ENCODE data around the gene WDR93.

WDR93 gene

DNA sequence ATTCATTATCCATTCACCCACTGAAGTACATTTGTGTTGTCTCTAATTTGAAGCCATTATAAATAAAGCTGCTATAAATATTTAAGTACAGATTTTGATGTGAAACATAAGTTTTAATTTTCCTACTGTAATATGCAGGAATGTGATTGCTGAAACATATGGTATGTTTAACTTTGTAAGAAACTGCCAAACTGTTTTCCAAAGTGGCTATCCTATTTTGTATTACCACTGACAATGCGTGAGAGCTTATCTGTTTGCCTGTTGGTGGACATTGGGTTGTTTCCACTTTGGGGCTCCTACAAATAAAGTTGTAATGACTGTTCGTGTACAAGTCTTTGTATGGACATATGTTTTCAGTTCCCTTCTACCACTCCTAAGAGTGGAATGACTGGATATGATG lies 2.5 kb downstream of the WDR93 start:
- DNase-seq = no peak

DNA sequence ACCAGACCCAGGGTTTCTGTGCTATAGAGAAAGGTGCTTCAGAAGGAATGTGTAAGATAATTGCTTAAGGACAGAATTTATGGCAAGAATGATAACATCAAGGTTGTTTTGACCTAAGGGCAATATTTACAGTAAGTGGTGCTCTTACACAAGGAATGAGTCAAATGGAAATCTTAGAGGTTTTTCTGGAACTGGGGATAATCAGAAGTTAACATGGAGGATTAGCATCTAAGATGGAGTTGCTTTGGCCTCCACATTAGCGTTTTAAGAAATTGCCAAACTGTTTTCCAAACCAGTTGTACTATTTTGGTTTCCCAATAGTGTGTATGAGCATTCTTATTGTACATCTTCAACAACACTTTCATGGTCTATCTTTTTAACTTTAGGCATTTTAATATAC lies 3.1 kb downstream of the WDR93 start:
- DNase-seq = no peak

DNA sequence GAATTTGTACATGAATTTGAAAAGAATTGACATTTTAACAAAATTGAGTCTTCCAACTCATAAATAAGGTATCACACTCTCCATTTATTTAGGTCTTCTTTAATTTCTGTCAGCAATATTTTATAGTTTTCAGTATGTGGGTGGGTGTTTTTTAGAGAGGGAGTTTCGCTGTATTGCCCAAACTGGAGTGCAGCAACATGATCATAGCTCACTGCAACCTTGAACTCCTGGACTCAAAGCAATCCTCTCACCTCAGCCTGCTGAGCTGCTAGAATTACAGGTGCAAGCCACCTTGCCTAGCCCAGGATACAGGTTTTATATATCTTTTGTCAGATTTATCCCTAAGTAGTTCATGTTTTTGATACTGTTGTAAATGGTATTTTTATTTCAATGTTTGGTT lies 4.6 kb downstream of the WDR93 start:
- DNase-seq = no peak

DNA sequence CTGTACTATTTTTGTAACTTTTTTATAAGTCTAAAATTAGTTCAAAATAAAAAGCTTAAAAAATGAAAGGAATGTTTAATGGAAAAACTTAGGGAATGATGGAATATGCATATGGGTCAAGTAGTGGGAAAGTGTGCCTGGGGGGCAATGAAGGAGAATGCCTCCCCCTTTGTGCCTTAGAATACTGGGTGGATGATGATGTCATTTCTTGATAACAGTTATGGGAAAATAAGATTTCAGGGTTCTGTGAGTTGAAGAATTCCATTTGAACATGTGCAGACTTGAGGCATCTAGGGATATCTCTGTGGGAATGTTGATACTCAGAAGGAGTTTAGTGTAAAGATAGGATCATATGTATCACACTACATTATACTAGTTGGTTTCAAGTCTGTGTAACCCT lies 13.8 kb downstream of the WDR93 start:
- DNase-seq = no peak

DNA sequence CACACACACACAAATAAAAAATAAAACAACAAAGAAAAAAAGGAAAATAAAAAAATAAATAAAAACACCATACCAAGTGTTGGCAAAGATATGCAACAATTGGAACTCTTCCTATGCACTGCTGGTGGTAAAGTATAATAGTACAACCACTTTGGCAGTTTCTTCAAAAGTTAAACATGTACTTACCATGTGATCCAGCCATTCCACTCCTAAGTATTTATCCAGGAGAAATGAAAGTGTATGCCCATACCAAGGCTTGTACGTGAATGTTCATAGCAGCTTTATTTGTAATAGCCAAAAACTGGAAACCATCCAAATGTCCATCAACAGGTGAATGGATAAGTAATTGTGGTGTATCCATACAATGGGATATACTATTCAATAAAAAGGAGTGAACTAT lies 17.0 kb downstream of the WDR93 start:
- DNase-seq = no peak

DNA sequence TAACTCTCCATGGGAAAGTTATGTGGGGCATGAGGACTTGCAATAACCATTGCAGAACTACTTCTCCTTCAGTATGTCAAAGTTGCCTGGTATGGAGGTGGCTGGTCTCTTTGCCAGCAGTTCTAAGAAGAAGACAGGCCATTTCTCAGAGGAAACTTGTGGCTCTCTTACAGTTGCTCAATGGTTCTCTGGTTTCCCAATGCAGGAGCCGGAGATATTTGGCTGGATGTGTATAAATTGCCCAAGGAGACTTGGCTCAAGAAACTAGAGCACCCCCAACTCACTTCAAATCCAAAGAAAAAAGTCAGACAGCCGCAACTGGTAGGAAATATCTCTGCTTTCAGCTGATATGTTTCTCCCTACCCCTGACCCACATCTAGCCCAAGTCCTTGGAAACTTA lies 24.2 kb downstream of the WDR93 start:
- DNase-seq = no peak

DNA sequence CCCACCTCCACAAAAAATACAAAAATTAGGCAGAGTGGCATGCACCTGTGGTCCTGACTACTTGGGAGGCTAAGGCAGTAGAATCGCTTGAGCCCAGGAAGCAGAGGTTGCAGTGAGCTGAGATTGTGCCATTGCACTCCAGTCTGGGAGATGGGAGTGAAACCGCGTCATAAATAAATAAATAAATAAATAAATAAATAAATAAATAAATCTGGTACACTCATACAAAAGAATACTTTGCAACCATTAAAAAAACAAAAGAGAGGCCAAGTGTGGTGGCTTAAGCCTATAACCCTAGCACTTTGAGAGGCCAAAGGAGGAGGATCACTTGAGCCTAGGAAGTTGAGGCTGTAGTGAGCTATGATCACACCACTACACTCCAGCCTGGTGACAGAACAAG lies 32.4 kb downstream of the WDR93 start:
- no peak for DNase-seq

DNA sequence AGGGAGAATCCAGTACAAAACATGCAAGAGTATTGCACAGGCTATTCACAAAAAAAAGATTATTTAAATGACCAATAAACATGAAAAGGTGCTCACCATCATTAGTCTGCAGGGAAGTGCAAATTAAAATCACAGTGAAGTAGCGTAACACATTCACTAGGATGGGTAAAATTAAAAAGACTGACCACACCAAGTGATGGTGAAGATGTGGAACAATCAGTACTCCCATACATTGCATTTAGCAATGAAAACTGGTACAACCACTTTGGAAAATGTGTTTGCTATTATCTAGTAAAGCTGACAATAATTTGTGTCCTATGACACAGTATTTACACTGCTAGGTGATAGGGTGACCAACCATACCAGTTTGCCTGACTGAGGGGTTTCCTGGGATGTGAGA lies 34.0 kb downstream of the WDR93 start:
- DNase-seq = no peak

DNA sequence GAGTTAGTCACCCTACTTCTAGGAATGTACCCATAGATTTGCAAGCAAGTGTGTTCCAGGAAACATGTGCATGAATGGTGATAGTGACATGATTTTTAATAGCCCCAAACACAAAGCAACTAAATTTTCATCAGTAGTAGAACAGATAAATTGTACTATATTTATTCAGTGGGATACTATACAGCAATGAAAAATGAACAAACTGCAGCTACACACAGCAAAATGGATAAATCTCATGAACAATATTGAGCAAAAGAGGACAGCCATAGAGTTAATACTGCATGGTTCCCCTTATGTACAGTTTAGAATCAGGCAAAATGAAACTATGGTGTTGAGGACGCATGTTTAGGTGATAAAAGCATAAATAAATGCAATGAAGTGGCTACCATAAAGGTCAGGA lies 34.5 kb downstream of the WDR93 start:
- DNase-seq = no peak

DNA sequence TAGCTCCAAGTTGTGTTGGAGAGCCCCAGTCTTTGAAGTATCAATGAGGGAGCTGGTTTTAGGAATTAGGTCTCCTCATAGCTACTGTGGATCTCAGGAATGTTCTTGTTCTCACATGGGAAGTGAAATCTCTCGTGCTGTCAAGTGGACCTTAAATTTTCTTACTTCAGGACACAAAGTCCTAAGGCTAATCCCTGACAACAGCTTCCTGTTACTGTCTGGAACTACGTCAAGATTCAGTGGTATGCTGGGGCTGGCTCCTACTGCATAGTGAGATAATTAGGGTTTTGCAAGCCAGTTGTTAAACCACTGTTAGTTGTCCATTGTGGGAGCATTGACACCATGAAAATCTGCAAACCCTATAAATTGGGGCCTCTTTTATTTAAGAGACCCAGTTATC lies 37.6 kb downstream of the WDR93 start:
- no peak for DNase-seq

DNA sequence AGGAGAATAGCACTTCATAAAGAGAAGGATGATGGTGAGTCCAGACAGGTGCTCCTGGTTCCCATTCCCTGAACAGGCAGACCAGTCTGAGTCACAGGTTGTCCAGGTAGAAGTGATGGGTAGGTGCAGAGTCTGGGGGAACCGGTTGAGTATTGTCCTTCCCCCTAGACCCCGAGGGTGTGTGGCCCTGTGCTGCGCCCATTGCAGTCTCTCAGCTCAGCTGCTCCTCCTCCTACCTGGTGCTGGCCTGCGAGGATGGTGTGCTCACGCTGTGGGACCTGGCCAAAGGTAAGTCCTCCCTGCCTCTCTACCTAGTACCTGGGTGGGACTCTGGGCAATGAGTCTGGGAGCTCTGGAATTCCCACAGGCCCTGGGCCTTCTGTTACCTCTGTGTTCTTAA lies 40.7 kb downstream of the WDR93 start:
- no peak for DNase-seq

DNA sequence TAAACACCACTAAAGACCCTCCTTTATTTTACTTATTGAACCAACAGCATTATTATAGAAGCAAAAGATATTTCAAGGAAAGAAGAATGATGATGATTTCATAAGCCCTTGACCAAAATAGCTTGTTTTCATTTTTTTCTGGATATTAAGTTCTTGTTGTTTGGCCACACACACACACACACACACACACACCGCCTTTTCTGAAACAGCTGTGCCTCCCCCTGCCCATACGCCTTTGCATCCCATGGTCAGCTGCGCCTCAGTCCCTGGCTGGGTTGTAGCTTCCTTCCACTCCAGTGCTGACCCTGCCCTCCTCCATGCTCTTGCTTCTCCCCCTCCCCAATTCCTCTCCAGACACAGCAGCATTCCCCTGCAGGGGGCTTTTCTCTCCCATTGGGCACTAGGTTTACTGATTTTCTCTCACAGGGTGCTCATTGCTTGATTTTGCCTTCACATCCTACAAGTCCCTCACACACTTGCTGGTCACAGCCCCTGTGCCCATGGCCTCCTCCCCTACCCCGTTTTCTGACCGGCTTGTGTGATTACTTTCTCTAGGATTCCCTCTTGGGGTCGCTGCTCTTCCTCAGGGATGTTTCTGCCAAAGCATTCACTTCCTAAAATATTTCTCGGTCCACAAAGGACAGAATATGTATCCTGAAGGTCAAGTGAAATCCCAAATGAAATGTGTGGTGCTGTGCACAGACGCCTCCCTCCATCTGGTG lies 42.0 kb downstream of the WDR93 start:
- DNase-seq = no peak

DNA sequence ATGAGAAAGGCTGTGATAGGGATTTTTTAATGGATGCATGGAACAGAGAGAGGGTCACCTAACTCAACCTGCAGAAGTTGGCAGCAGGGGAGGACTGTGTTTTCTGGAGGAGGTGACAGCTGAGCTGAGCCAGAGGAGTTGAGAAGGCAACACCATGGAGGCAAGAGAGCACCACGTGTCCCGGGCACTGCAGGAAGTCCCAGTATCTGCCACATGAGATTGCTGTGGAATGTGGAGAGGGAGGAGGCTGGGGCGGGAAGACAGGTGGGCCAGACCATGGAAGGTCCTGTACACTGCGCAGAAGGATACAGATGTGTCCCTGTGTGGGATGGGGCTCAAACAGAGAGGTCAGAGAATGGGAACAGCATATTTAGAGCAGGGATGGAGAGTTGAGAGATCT lies 45.2 kb downstream of the WDR93 start:
- DNase-seq = no peak

DNA sequence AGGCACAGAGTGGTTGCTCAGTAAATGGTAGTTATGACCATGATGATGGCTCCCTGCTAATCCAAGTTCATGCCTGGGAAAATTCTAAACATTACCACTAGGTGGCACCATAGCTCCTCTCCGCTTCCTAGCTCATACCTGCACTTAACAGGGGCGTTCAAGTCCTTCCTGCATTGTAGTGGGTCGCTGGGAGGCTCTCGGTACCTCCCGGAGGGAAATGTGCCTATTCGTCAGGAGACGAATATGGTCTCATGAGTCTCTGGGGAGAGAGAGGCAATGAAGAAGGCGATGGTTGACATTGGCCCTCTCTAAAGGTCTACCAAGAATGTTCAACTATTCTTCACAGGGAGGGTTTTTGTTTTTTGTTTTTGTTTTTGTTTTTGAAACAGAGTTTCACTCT lies 49.5 kb downstream of the WDR93 start:
- peak; percentile 58 for DNase-seq

DNA sequence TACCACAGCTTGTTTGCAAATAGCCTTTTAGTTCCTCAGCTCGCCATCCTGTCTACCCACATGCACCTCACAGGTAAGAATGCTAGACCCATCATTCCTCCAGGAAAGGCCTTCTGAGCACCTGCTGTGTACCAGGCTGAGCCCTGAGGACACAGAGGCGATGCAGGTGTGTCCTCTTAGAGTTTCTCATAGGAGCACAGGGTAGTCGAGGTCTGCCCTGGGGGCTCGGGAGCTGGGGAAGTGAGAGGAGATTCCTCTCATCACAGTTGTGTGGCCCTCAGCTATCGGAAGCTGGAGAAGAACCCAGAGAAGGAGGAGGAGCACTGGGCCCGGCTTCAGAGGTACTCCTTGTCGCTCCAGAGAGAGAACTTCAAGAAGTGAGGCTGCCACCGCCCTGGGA lies 52.4 kb downstream of the WDR93 start:
- no peak for DNase-seq

DNA sequence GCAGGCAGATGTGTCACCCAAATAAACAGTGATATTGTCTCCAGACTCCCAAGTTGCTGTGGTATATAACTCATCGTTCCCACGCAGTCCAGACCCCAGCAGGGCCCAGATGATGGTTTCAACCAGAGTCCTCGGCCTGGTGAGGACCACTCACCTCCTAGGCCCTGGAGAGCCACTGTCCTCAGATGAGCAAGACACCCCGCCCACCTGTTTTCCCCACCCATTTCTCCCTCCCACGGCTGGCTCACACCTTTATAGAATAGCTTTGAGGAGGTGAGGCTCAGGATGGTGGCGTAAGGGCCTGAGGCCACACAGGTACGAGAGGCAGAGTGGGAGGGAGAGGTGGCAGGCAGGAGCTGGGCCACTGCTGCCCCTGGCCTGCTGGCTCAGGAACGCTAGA lies 53.0 kb downstream of the WDR93 start:
- DNase-seq = no peak

DNA sequence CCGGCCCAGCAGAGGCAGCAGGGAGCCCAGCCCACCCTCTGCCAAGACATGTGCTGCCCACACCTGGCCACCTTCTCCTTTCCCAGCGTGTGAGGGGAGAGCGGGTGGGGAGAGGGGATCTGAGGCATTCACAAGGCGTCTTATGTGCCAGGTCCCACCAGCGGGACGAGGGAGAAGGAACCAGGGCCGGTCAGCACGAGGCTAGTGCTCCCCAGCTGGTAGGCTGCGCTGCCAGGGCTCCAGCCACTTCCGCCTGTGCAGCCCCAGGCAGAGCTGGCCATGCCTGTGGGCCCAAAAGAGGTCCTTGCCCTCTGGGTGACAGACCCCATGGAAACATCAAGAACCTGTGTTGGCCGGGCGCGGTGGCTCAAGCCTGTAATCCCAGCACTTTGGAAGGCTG lies 54.5 kb downstream of the WDR93 start:
- DNase-seq = no peak

DNA sequence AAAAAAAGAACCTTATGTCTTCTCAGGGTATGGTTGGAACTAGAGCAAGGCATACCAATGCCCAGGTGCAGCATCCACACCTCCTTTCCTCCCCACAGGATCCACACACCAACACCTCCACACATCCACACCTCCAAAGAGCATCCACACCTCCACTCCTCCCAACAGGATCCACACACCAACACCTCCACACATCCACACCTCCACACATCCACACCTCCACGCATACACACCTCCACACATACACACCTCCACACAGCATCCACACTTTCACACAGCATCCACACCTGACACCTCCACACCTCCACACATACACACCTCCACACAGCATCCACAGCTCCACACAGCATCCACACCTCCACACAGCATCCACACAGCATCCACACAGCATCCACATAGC lies 55.2 kb downstream of the WDR93 start:
- DNase-seq = no peak

DNA sequence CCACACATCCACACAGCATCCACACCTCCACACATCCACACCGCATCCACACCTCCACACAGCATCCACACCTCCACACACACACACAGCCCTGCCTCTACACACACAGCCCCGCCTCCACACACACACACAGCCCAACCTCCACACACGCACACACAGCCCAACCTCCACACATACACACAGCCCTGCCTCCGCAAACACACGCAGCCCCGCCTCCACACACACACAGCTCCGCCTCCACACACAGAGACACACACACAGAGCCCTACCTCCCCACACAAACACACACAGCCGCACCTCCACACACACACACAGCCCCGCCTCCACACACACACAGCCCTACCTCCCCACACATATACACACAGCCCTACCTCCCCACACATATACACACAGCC lies 55.8 kb downstream of the WDR93 start:
- no peak for DNase-seq

DNA sequence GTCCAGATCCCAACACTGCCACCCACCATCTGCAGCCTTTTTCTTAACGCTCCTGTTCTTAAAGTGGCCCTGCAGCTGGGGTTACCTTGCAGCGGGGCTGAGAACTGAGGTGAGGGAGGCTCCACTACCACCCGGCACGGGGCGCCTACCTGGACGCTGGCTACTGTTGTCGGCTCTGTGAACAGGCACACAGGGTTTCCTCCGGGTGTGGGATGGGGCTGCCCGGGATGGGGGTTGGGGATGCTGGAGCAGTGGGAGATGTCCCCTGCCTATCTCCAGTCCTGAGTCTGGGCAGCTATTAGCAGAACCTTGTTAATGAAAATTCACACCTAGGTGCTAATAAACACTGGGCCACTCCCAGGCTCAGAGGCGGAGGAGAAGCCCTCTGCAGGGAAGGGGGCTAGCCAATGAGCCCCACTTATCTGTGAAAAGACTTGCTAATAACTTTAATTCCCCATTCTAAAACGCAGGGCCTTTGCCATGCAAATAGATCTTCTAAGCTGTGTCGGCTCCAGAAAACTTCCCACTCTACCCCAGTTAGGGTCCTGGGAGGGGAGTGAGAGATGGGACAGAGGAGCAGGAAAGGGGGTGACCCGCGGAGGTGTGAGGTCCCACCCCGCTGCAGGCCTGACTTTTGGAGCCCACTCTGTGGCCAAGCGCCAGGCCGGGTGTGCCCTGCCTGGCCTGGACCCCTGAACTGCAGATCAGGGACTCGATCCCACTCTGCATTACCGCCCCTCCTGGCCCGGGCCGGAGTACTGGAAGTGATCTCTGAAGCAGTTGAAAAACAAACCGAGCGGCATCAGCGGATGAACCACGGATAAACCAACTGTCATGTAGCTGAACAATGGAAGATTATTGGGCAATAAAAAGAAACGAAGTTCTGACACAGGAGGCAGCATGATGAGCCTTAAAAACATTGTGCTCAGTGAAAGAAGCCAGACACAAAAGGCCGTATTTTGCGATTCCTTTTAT lies 57.4 kb downstream of the WDR93 start:
- DNase-seq = no peak

DNA sequence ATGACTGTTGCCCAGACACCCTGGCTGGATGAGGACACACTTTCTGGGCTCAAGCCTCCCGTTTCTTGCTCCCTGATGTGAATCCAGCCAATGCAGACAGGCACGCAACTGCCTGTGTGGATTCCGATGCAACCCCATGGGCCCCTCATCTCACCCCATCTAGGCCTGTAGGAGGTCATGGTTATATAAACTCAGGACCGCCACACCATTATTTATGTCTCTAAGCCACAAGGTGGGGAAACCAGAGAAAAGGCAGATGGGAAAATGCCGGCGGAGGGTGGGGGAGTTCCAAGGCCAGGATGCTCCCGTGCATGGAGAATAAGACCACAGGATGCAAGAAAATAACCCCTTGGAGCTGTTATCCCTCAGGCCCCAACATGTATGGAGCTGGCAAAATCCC lies 58.4 kb downstream of the WDR93 start:
- no peak for DNase-seq

DNA sequence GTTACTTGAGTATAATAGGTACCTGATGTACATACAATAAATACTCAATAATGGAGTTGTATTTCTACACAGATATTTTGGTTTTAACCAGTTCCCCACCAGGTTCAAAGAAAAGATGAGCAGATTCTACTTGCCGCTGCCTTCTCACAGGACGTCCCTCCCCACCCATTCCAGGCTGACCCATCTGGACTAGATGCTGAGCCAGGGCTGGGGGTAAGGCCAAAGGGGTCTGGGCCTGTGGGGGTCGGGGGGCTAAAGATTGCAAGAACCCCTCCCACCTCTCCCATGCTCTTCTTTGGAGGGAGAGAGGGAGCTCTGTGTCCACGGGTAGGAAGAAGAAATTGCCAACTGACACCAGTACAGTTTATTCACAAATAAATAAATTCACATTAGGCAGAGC lies 58.9 kb downstream of the WDR93 start:
- DNase-seq = no peak

DNA sequence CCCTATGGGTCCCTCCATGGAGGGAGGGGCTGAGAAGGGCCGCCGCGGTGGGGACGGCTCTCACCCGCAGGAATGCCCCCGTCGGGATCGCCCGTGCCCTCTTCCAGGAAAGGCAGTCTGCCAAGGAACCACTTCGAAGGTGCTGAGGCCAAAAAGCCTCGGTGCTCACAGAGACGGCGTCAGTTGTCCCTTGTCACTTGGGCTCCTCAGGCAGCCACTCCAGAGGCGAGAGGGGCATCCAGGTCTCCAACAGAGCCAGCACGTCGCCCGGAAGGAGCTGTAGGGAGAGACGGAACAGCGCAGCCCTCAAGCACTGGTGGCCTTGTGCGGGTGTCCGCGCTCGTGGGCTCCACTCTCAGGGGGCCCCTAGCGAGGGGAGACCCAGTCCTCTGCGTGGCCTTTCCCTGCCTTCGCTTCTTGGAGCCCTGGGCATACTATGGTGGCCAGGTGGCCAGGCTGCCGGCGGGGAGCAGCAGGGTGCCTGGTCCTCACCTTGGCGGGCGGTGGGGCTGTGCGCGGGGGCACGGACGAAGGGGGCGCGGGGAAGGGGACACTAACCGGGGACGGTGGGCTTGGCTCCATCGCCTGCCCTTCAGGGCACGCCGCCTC lies 59.4 kb downstream of the WDR93 start:
- DNase-seq = no peak
